Upper lobe of right lung (tissue), 1 donor: Measurements from ENCODE around the gene OR6K6. TPM values are rescaled to one million over a fixed set of nuclear protein-coding genes. Genes with fewer than 3 reads are reported as not detected.

Experiments used
- ATAC-seq: fragments of 200-7000 bp; cut with Tn5 transposase; one replicate; pipeline ENCODE4 v1.9.1; 2020; ENCODE audit warnings: mild to moderate bottlenecking, moderate library complexity
- DNase-seq: peaks from one replicate; pipeline ENCODE4 v3.0.0-alpha.2; 2020
- H3K27ac ChIP-seq: fragments of 200-600 bp; one replicate; pipeline ENCODE4 v1.8.0; 2022
- H3K27me3 ChIP-seq: fragments of 200-600 bp; one replicate; pipeline ENCODE4 v1.8.0; 2022; ENCODE audit warnings: mild to moderate bottlenecking
- H3K36me3 ChIP-seq: fragments of 200-600 bp; one replicate; pipeline ENCODE4 v1.8.0; 2022
- H3K4me1 ChIP-seq: fragments of 200-600 bp; one replicate; pipeline ENCODE4 v1.8.0; 2022
- H3K4me3 ChIP-seq: fragments of 200-600 bp; one replicate; pipeline ENCODE4 v1.8.0; 2022; ENCODE audit warnings: mild to moderate bottlenecking
- H3K9me3 ChIP-seq: fragments of 200-600 bp; one replicate; pipeline ENCODE4 v1.8.0; 2022
- intact Hi-C: fragments of 100-400 bp; cut with DNase I; formaldehyde crosslinking; loops from one replicate; pipeline ENCODE4 v1.11.0; 2022
- total RNA-seq: library from RNA; stranded (reverse); fragmentation: NEBNext Ultra II Directional; extraction: Animal tissue kit (Norgen Biotek cat#: 25700); gene quantifications from one replicate; pipeline ENCODE4 v1.2.1, GENCODE V29; 2021
- TF ChIP-seq, protein P1 (sequence below): fragments of 200-600 bp; IDR thresholded peaks from one replicate; pipeline ENCODE4 v1.8.0; 2022; ENCODE audit warnings: antibody characterized with exemption
- donor health status: DM: no; HTN: yes; CAD: no; lungs with severe emphysema.

Gene OR6K6
- total RNA-seq, 1 donor from 2014 or later: not detected

DNA sequence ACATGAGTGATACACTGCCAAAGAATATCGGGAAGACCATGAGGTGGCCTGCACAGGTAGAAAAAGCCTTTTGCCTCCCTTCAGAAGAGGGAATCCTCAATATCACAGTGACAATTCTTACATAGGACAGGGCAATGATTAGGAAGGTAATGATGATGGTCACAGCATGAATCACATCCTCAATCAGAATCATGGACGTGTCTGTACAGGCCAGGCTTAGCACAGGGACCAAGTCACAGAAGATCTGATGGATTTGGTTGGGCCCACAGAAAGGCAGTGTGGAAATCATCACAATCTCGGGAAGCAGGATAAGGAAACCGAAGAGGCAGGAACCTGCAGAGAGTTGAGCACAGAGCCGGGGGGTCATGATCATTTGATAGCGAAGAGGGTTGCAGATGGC lies 37.2 kb upstream of the OR6K6 start:
- ATAC-seq: no peak

DNA sequence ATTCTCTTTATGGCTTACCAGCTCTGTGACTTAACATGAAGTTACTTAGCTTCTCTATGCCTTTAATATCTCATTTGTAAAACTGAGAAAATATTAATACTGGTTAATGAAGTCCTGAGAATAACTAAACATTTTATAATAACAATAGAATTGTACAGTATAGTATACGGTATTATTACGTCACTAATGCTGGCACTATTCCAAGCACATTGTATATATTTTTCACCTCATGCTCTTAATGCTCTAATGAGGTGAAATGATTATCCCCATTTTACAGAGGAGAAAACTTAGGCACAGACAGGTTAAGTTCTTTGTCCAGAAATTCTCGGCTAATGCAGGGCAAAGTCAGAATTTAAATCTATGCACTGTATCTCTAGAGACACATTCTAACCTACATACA lies 34.9 kb upstream of the OR6K6 start:
- Histone ChIP-seq H3K4me3 (no peak overlapping the region), H3K9me3 (no peaks in the 10 kb centered on the region), H3K4me1 (no peaks in the 10 kb centered on the region), H3K36me3 (no peaks in the 10 kb centered on the region), H3K27ac (no peak overlapping the region), H3K27me3 (no peaks in the 10 kb centered on the region)
- intact Hi-C loops: no loop called here
- no peak for ATAC-seq
- TF ChIP-seq, protein P1, sequence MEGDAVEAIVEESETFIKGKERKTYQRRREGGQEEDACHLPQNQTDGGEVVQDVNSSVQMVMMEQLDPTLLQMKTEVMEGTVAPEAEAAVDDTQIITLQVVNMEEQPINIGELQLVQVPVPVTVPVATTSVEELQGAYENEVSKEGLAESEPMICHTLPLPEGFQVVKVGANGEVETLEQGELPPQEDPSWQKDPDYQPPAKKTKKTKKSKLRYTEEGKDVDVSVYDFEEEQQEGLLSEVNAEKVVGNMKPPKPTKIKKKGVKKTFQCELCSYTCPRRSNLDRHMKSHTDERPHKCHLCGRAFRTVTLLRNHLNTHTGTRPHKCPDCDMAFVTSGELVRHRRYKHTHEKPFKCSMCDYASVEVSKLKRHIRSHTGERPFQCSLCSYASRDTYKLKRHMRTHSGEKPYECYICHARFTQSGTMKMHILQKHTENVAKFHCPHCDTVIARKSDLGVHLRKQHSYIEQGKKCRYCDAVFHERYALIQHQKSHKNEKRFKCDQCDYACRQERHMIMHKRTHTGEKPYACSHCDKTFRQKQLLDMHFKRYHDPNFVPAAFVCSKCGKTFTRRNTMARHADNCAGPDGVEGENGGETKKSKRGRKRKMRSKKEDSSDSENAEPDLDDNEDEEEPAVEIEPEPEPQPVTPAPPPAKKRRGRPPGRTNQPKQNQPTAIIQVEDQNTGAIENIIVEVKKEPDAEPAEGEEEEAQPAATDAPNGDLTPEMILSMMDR: no peak
- no peak for DNase-seq

More for the DNA sequence above, 37.2 kb upstream of the OR6K6 start:
- Histone ChIP-seq H3K4me3 (no peak overlapping the region), H3K9me3 (no peaks in the 10 kb centered on the region), H3K27me3 (no peaks in the 10 kb centered on the region), H3K36me3 (no peaks in the 10 kb centered on the region), H3K4me1 (no peaks in the 10 kb centered on the region), H3K27ac (no peak overlapping the region)
- intact Hi-C loops: no loop called here
- TF ChIP-seq, protein P1: no peak
- DNase-seq: no peak

DNA sequence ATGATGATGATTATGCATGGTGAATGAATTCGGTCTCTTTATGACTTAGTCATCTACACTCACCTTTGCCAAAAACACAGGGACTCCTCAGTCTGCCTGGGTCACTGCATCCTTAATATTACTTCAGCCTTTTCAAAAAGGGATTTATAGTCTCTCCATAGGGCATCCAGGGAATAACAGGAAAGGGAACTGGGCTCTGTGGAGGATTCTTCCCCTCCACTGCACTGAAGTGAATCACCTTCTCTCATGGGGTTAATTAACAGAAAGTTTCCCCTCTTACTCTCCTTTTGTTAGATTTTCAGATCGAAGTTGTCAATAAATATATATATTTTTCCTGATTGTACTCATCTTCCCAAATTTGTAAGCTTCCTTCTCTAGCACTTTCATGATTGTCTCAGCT lies 33.9 kb upstream of the OR6K6 start, which contains the start of gene OR6K3:
OR6K3 (minus strand) TSS at position 101 of the 400 bp plus-strand sequence. CDS start 2,605 bp downstream, outside the sequence.
- ATAC-seq: no peak
- intact Hi-C loops: no loop called here
- Histone ChIP-seq H3K4me3 (no peak within 1 kb of the TSS), H3K36me3 (no peaks in the 10 kb centered on the region), H3K9me3 (no peaks in the 10 kb centered on the region), H3K27me3 (no peaks in the 10 kb centered on the region), H3K27ac (no peak within 1 kb of the TSS), H3K4me1 (no peaks in the 10 kb centered on the region)
- no peak for DNase-seq
- TF ChIP-seq, protein P1: no peak

DNA sequence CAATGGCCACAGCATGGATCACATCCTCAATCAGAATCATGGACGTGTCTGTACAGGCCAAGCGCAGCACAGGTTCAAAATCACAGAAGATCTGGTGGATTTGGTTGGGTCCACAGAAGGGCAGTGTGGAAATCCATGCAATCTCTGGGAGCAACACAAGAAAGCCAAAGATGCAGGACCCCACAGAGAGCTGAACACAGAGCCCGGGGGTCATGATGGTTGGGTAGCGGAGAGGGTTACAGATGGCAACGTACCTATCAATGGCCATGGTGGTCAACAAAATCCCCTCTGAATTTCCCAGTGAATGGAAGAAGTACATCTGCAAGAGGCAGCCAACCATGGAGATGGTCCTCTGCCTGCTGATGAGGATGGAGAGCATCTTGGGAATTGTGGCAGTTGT lies 30.1 kb upstream of the OR6K6 start:
- H3K4me1 ChIP-seq: no peaks in the 10 kb centered on the region
- no peaks in the 10 kb centered on the region for H3K36me3 ChIP-seq
- H3K27me3 ChIP-seq: no peaks in the 10 kb centered on the region
- intact Hi-C loops: no loop called here
- DNase-seq: no peak
- no peaks in the 10 kb centered on the region for H3K9me3 ChIP-seq
- no peak overlapping the region for H3K27ac ChIP-seq
- no peak for ATAC-seq
- H3K4me3 ChIP-seq: no peak overlapping the region
- TF ChIP-seq, protein P1: no peak

DNA sequence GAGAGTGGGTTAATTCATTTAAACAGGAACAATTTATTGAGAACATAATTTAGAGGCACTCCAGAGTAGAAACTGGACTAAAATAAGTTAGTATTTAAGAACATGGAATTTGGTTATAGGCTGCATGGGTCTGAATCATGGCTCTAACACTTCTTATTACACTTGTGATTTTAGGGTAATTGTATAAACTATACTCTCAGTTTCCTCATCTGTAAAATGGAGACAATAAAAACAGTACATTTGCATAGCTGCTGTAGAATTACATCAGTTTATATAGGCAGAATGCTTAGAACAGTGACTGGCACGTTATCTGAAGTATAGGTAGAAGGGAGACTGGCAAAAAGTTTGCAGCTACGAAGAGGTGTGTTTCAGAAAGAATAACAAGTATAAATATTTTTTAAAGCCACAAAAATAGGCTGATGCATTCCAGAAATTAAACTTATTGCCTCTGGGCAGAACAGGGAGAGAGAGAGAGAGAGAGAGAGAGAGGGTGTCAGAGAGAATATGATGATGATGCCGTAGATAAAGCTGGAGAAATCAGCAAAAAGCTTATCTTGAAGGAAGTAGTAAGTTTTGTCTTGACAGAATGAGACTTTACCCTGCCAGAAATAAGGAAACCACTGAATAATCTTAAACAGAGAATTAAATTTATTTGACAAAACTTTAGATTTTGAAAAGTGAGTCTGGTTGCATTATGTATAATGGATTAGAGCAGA lies 25.9 kb upstream of the OR6K6 start:
- DNase-seq: no peak
- H3K27ac ChIP-seq: no peak overlapping the region
- intact Hi-C loops: no loop called here
- no peak overlapping the region for H3K4me3 ChIP-seq
- H3K36me3 ChIP-seq: no peaks in the 10 kb centered on the region
- TF ChIP-seq, protein P1: no peak
- ATAC-seq: no peak
- no peaks in the 10 kb centered on the region for H3K4me1 ChIP-seq
- no peaks in the 10 kb centered on the region for H3K9me3 ChIP-seq
- H3K27me3 ChIP-seq: no peaks in the 10 kb centered on the region
